H9 (cell line): Measurements from ENCODE around the gene PIGL. TPM values are rescaled to one million over a fixed set of nuclear protein-coding genes. Genes with fewer than 3 reads are reported as not detected.

Experiments used
- DNase-seq: peaks from one replicate; pipeline ENCODE4 v3.0.0-alpha.2; 2017
- H2AFZ ChIP-seq: one replicate; pipeline ENCODE4 v1.6.1; 2013; ENCODE audit warnings: mild to moderate bottlenecking, low read length, control low read depth, moderate library complexity
- H2AK5ac ChIP-seq: 2 replicates; pipeline ENCODE4 v1.6.1; 2013; ENCODE audit warnings: low read length, control low read depth, mixed read lengths; ENCODE audit not compliant: insufficient read length
- H2BK120ac ChIP-seq: one replicate; pipeline ENCODE4 v1.6.1; 2013; ENCODE audit warnings: low read depth, mild to moderate bottlenecking, low read length, control low read depth, inconsistent platforms; ENCODE audit not compliant: poor library complexity, severe bottlenecking
- H2BK12ac ChIP-seq: 2 replicates; pipeline ENCODE4 v1.6.1; 2013; ENCODE audit warnings: low read length, control low read depth, mixed read lengths, low read depth; ENCODE audit not compliant: insufficient read length
- H2BK15ac ChIP-seq: 2 replicates; pipeline ENCODE4 v1.6.1; 2013; ENCODE audit warnings: low read depth, low read length, control low read depth
- H2BK20ac ChIP-seq: one replicate; pipeline ENCODE4 v1.6.1; 2013; ENCODE audit warnings: low read depth, mild to moderate bottlenecking, low read length, control low read depth, inconsistent platforms; ENCODE audit not compliant: poor library complexity, severe bottlenecking
- H2BK5ac ChIP-seq: 2 replicates; pipeline ENCODE4 v1.6.1; 2013; ENCODE audit warnings: low read length, control low read depth, mixed read lengths; ENCODE audit not compliant: insufficient read length
- H3K14ac ChIP-seq: 2 replicates; pipeline ENCODE4 v1.6.1; 2013; ENCODE audit warnings: low read length, control low read depth; ENCODE audit not compliant: insufficient read depth
- H3K18ac ChIP-seq: 2 replicates; pipeline ENCODE4 v1.6.1; 2013; ENCODE audit warnings: low read depth, mild to moderate bottlenecking, mixed read lengths, low read length, control low read depth; ENCODE audit not compliant: insufficient read length
- H3K23ac ChIP-seq: 2 replicates; pipeline ENCODE4 v1.6.1; 2013; ENCODE audit warnings: low read length, control low read depth, mixed read lengths, low read depth; ENCODE audit not compliant: insufficient read length
- H3K23me2 ChIP-seq: 2 replicates; pipeline ENCODE4 v1.6.1; 2013; ENCODE audit warnings: low read depth, mild to moderate bottlenecking, mixed read lengths, low read length, control low read depth; ENCODE audit not compliant: insufficient read length, poor library complexity, severe bottlenecking
- H3K27ac ChIP-seq: 2 replicates; pipeline ENCODE4 v1.5.1; 2013; ENCODE audit warnings: low read length, control low read depth, mixed read lengths, low read depth; ENCODE audit not compliant: insufficient read length
- H3K27me3 ChIP-seq: 2 replicates; pipeline ENCODE4 v1.6.1; 2013; ENCODE audit warnings: low read length, control low read depth, inconsistent platforms; ENCODE audit not compliant: insufficient read depth
- H3K4ac ChIP-seq: 2 replicates; pipeline ENCODE4 v1.6.1; 2013; ENCODE audit warnings: low read depth, mild to moderate bottlenecking, control low read depth, inconsistent platforms, low read length, moderate library complexity
- H3K4me1 ChIP-seq: 2 replicates; pipeline ENCODE4 v1.6.1; 2013; ENCODE audit warnings: low read length, control low read depth, inconsistent platforms; ENCODE audit not compliant: insufficient read depth
- H3K4me2 ChIP-seq: 2 replicates; pipeline ENCODE4 v1.6.1; 2013; ENCODE audit warnings: low read length, control low read depth, mixed read lengths; ENCODE audit not compliant: insufficient read length, insufficient read depth
- H3K56ac ChIP-seq: 2 replicates; pipeline ENCODE4 v1.6.1; 2013; ENCODE audit warnings: low read depth, mild to moderate bottlenecking, mixed read lengths, low read length, control low read depth; ENCODE audit not compliant: insufficient read length
- H3K79me1 ChIP-seq: 2 replicates; pipeline ENCODE4 v1.6.1; 2013; ENCODE audit warnings: low read depth, mild to moderate bottlenecking, moderate library complexity, low read length, control low read depth, inconsistent platforms; ENCODE audit not compliant: insufficient read depth, poor library complexity, severe bottlenecking
- H3K79me2 ChIP-seq: 2 replicates; pipeline ENCODE4 v1.6.1; 2013; ENCODE audit warnings: low read length, control low read depth, inconsistent platforms; ENCODE audit not compliant: insufficient read depth
- H3K9ac ChIP-seq: 2 replicates; pipeline ENCODE4 v1.6.1; 2013; ENCODE audit warnings: low read length, control low read depth, mixed read lengths; ENCODE audit not compliant: insufficient read length; ENCODE audit errors: extremely low read depth
- H3K9me3 ChIP-seq: one replicate; pipeline ENCODE4 v1.6.1; 2013; ENCODE audit warnings: low read depth, low read length, inconsistent platforms; ENCODE audit not compliant: control insufficient read depth
- H3T11ph ChIP-seq: one replicate; pipeline ENCODE4 v1.6.1; 2013; ENCODE audit warnings: mild to moderate bottlenecking, low read length, control low read depth, inconsistent platforms
- H4K20me1 ChIP-seq: one replicate; pipeline ENCODE4 v1.6.1; 2013; ENCODE audit not compliant: control insufficient read depth, insufficient read length, insufficient read depth
- H4K5ac ChIP-seq: 2 replicates; pipeline ENCODE4 v1.6.1; 2013; ENCODE audit warnings: low read depth, mild to moderate bottlenecking, mixed read lengths, low read length, control low read depth; ENCODE audit not compliant: insufficient read length
- H4K8ac ChIP-seq: replicated peaks from 2 replicates; pipeline ENCODE4 v1.6.1; 2013; ENCODE audit warnings: low read length, control low read depth, mixed read lengths, low read depth; ENCODE audit not compliant: insufficient read length
- H4K91ac ChIP-seq: 2 replicates; pipeline ENCODE4 v1.6.1; 2013; ENCODE audit warnings: low read depth, mild to moderate bottlenecking, moderate library complexity, mixed read lengths, low read length, control low read depth; ENCODE audit not compliant: insufficient read length
- H3K27ac Mint-ChIP-seq, 3 experiments: 2 replicates in 2 of 3; 3 replicates in 1 of 3; pipeline ENCODE4 v1.8.0; 2020 to 2021; ENCODE audit warnings: mixed read lengths in 3 of 3, mild to moderate bottlenecking in 1 of 3, moderate library complexity in 1 of 3
- H3K27me3 Mint-ChIP-seq: 2 replicates; pipeline ENCODE4 v1.8.0; 2021; ENCODE audit warnings: low read depth, mild to moderate bottlenecking, moderate library complexity, mixed read lengths
- H3K36me3 Mint-ChIP-seq, 3 experiments: 2 replicates in 2 of 3; 3 replicates in 1 of 3; pipeline ENCODE4 v1.8.0; 2020 to 2021; ENCODE audit warnings: low read depth in 3 of 3, mixed read lengths in 3 of 3; ENCODE audit not compliant: insufficient read depth in 1 of 3
- H3K4me1 Mint-ChIP-seq, 2 experiments: 2 replicates each; pipeline ENCODE4 v1.8.0; 2020; ENCODE audit warnings: mixed read lengths in 2 of 2
- H3K4me3 Mint-ChIP-seq, 2 experiments: 2 replicates in 1 of 2; 3 replicates in 1 of 2; pipeline ENCODE4 v1.8.0; 2020 to 2021; ENCODE audit warnings: mild to moderate bottlenecking in 2 of 2, mixed read lengths in 2 of 2, moderate library complexity in 1 of 2
- H3K9me3 Mint-ChIP-seq, 2 experiments: 2 replicates in 1 of 2; 3 replicates in 1 of 2; pipeline ENCODE4 v1.8.0; 2020; ENCODE audit warnings: mild to moderate bottlenecking in 2 of 2, mixed read lengths in 2 of 2, moderate library complexity in 1 of 2
- WGBS: extraction: QIAGEN DNeasy Blood & Tissue Kit; methylation state at CpG from one replicate; pipeline ENCODE4 v1.1.7; 2013; ENCODE audit warnings: missing lambda C conversion rate, low lambda C conversion rate, mixed read lengths; ENCODE audit not compliant: insufficient read length; ENCODE audit errors: extremely low coverage; 5-methylcytosine and 5-hydroxymethylcytosine counted together
- total RNA-seq: library from RNA; stranded (reverse); gene quantifications from 2 replicates; pipeline ENCODE4 v1.2.1, GENCODE V29; 2021
- TF ChIP-seq, protein P1 (sequence below): fragments of 200-600 bp; sonication (generic); conservative IDR thresholded peaks from 3 replicates; pipeline ENCODE4 v1.8.0; 2021; ENCODE audit warnings: antibody characterized with exemption, mild to moderate bottlenecking

PIGL gene
- total RNA-seq, 1 experiment from 2014 or later: 21.6 TPM

DNA sequence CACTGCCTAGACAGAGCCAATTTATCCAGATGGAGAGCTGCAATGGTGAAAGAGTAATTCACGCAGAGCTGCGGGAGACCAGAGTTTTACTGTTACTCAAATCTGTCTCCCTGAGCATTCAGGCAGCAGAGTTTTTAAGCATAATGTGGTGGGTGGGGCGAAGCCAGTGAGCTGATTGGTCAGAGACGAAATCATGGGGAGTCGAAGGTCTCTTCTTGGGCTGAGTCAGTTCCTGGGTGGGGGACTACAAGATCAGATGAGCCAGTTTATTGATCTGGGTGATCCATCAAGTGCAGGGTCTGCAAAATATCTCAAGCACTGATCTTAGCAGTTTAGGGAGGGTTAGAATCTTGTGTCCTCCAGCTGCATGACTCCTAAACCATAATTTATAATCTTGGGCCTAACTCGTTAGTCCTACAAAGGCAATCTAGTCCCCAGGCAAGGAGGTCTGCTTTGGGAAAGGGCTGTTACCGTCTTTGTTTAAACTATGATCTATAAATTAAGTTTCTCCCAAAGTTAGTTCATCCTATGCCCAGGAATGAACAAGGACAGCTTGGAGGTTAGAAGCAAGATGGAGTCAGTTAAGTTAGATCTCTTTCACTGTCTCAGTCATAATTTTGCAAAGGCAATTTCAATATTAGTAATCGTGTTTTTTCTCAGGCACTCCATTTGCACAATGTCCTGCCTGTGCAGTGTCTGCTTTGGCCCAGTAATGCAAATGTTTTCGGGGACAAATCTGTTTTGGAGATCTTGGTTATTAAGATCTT is 27.0 kb downstream of the PIGL start:
- H3K9me3 Mint-ChIP-seq: no peaks in the 10 kb centered on the region
- no peak overlapping the region for H4K8ac ChIP-seq

More for the DNA sequence above, 27.0 kb downstream of the PIGL start:
- no peak overlapping the region for H2AK5ac ChIP-seq
- peaks cover 3 to 14% (median 12%) of the 10 kb centered on the region in 3 experiments; a peak in 6 of 7 replicates for H3K36me3 Mint-ChIP-seq
- TF ChIP-seq, protein P1, sequence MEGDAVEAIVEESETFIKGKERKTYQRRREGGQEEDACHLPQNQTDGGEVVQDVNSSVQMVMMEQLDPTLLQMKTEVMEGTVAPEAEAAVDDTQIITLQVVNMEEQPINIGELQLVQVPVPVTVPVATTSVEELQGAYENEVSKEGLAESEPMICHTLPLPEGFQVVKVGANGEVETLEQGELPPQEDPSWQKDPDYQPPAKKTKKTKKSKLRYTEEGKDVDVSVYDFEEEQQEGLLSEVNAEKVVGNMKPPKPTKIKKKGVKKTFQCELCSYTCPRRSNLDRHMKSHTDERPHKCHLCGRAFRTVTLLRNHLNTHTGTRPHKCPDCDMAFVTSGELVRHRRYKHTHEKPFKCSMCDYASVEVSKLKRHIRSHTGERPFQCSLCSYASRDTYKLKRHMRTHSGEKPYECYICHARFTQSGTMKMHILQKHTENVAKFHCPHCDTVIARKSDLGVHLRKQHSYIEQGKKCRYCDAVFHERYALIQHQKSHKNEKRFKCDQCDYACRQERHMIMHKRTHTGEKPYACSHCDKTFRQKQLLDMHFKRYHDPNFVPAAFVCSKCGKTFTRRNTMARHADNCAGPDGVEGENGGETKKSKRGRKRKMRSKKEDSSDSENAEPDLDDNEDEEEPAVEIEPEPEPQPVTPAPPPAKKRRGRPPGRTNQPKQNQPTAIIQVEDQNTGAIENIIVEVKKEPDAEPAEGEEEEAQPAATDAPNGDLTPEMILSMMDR: no peak
- H4K91ac ChIP-seq: no peak overlapping the region
- H3K4me2 ChIP-seq: no peak overlapping the region
- H3K4me1 Mint-ChIP-seq: peaks cover 12 to 13% of the 10 kb centered on the region in 2 experiments
- H3K18ac ChIP-seq: no peak overlapping the region
- H3K23me2 ChIP-seq: no peaks in the 10 kb centered on the region
- no peaks in the 10 kb centered on the region for H3K27me3 Mint-ChIP-seq
- peak overlapping the region in 1 of 2 experiments; percentile 36; a peak in 1 of 5 replicates for H3K4me3 Mint-ChIP-seq
- no peaks in the 10 kb centered on the region for H3K9me3 ChIP-seq
- no peak overlapping the region for H3K23ac ChIP-seq
- H3K27me3 ChIP-seq: no peaks in the 10 kb centered on the region
- no peak overlapping the region for H2BK12ac ChIP-seq
- H2BK15ac ChIP-seq: no peak overlapping the region
- no peak overlapping the region for H2BK20ac ChIP-seq
- no peak overlapping the region for H3K27ac ChIP-seq
- no peak overlapping the region for H2BK120ac ChIP-seq
- WGBS: no CpG with 5 or more reads among the region's 9 CpGs
- H3K4ac ChIP-seq: no peak overlapping the region; the same call in 1 of the 2 replicates
- H3K14ac ChIP-seq: no peak overlapping the region
- H3T11ph ChIP-seq: no peak overlapping the region
- H3K79me1 ChIP-seq: no peaks in the 10 kb centered on the region
- H2BK5ac ChIP-seq: no peak overlapping the region
- H3K4me1 ChIP-seq: no peaks in the 10 kb centered on the region; the same call in 1 of the 2 replicates
- peak; percentile 67 for DNase-seq
- H3K56ac ChIP-seq: no peak overlapping the region
- H2AFZ ChIP-seq: no peak overlapping the region
- no peak overlapping the region for H3K9ac ChIP-seq
- H4K5ac ChIP-seq: no peak overlapping the region
- H3K79me2 ChIP-seq: no peaks in the 10 kb centered on the region
- peak overlapping the region; percentile 34 to 94 (median 92) for H3K27ac Mint-ChIP-seq
- H4K20me1 ChIP-seq: no peaks in the 10 kb centered on the region
